GM11168 (cell line): ENCODE results near the gene IKZF2.
"Not testable (repeated sequence)": the region's sequence is repeated elsewhere in the genome, so short reads cannot be mapped to it uniquely, and the experiment has no call there.

Experiments
- in situ Hi-C: fragments of 300-500 bp; cut with MboI; formaldehyde crosslinking; loops from one replicate; pipeline ENCODE4 v1.12.0; 2022; ENCODE audit warnings: low sequenced_read_pairs; ENCODE audit not compliant: unreplicated experiment

Gene IKZF2

DNA sequence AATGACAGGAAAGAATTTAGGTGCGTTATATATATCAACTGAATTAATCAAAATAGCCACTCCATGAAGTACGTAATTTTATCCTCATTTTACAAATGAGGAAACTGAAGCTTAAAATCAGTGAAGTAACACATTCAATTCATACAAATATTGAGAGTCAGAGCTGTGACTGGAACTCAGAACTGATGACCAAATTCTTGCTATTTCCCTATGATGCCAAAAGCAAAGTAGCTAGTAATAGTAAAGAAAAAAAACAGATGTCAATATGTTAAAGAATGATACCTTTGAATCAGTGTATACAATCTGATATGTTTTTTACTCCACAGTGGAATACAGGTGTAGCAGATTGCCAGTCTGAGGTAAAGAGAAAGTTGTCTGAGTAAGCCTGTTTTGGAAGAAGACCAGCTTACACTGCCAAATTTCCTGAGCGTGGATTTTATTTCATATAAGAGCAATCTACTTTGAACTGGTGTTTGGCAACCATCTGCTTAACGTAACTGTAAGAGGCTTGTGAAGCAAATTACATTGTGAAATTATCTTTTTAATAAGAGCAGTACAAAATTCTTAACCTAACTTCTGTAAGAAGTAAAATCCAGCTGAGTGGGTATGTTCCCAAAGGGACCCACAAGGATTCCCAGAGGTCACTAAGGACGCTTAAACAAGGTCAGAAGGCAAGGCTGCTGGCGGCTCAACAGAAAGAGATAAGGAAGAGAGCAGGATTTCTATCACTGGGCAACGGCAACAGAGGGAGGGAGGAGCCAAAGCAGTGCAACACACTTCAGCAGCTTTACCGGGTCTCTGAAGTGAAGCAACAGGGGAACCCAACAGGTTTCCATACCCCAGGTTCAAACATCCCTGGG is 85.6 kb downstream of the IKZF2 start:
- in situ Hi-C loops: no loop called here

DNA sequence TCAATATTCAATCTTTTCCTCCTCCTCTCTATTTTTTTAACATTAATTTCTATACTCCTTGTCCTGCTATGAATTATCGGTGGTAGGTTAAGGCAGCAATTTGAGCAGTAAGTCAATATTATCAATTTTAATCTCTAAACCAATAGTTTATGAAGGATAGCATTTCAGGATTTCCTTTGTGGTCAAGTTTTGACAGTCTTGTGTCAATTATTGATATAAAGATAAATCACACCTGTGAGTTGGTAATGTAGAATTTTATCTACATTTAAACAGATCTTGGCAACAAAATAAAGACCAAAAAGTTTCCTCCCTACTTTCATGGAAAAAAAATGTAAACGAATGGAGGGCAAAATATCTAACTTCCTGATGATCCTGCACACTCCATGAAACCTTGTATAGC is 87.3 kb downstream of the IKZF2 start:
- in situ Hi-C loops: no loop called here

DNA sequence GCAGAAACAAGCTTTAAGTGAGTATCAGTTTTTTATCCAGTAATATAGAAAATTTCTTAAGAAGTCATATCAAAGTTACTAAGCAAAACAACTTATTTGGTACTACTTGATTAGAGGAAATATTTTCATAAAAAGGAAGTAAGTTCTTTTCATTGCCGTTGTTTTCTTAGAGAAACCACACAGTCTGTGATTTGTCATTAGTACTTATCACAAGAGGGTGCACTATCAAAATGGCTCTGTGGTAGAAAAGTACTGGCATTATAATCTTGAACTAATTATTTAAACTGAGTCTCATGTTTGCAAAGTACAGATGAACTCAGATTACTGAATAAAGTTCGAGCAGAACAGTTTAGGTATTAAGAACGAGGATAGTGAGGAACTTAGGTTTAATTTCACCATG is 93.4 kb downstream of the IKZF2 start:
- in situ Hi-C loops: no loop called here

DNA sequence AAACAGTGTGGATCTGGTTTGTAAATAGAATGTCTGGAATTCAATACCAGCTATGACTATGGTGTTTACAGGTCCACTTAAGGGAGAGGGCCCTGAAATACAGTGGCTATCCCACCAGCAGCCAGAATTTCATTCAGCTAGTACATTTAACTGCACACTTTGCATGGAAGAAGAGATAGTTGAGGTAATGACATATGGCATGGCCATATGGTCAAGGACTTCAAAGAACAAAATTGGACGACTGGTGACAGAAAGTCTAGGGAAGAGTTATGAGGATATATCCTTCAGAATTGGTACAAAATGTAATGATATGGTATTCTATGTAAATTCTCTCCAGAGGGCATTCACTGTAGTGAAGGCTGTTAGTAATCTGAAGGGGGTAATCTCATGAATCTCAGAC is 105.0 kb downstream of the IKZF2 start:
- in situ Hi-C loops: no loop called here

DNA sequence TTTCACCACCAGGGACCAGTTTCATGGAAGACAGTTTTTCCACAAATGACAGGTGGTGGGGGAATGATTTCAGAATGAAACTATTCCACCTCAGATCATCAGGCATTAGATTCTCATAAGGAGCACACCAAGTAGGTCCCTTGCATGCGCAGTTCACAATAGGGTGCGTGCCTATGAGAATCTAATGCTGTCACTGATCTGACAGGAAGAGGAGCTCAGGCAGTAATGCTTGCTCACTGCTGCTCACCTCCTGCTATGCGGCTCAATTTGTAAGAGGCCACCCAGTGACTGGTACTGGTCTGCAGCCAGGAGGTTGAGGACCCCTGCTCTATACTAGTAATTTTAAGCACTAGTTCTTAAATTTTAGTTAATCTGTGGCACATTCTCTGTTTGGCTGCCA is 107.8 kb downstream of the IKZF2 start:
- in situ Hi-C loops: no loop called here

DNA sequence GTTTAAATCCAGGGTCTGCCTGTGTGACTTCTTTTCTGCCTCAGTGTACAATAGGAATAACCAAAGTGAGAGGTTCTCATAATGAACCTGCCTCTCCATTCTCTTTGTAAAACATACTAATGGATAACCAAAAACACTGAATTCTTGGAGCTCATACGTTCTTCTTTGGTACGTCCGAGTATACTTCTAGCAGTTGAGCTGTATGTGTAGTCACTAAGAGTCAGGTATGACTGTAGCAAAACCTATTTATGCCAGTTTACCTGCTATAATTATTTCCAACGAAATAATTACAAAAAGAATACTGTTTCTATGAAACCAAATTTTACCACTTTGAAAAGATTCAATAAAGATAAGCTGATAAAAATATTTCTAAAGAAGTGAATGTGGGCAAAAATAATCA is 109.2 kb downstream of the IKZF2 start:
- in situ Hi-C loops: no loop called here

DNA sequence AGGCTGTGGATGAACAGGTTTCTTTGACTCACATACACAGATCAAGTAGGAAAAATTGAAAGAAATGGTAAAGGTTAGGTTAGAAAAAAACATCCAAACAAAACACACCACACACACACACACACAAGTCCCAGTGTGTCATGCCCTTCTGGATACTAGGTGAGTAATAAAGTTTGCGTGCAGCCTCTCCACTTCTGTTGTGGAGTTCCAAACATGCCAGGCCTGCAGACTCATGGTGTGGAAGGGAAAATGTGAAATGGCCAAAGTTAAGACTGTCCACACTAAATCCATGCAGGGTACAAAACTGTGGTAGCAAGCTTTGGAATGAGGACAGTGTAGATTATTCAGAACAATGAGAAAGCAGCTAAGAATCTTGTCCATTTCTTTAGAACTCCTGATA is 114.6 kb downstream of the IKZF2 start:
- in situ Hi-C loops: no loop called here

DNA sequence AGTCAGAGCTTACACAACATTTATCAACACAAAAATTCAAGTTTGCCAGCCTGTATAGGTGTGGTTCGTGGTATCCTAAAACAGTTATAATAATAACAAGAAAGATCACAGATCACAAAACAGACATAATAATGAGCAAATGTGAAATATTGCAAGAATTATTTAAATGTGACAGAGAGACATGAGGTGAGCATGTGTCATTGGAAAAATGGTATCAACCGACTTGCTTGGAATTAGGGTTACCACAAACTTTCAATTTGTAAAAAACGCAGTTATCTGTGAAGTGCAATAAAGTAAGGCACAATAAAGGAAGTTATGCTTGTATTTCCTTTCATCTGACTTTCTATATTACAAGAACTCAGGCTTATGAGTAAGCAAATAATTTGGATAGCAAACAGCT is 116.8 kb downstream of the IKZF2 start:
- in situ Hi-C loops: no loop called here

DNA sequence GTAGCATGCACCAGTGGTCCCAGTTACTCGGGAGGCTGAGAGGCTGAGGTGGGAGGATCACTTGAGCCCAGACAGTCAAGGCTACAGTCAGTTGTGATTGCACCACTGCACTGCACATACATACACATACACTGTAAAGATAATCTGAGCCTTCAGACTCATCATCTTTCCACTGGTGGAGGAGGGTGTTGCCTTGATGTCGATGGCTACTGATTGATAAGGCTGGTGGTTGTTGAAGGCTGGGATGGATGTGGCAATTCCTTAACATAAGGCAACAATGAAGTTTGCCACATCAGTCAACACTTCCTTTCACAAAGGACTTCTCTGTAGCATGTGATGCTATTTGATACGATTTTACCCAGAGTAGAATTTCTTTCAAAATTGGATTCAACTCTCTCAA is 118.8 kb downstream of the IKZF2 start:
- in situ Hi-C loops: no loop called here

DNA sequence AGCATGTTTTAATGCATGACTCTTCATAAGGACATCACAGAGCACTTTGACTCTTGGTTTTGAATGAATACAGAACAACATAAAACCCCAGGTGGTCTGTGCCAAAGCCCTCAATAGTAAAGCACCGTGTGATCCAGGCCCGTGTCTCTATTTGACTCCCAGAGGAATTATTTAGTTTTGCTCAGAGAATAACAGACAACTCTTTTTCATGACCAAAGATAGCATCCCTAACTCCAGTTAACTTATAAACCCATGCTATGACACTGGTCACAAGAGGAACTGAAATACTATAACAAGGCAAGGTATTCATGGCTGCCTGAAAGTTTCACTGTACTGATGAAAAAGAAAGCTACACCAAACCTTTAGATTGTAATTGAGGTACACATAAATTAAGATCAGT is 128.4 kb downstream of the IKZF2 start:
- in situ Hi-C loops: no loop called here

DNA sequence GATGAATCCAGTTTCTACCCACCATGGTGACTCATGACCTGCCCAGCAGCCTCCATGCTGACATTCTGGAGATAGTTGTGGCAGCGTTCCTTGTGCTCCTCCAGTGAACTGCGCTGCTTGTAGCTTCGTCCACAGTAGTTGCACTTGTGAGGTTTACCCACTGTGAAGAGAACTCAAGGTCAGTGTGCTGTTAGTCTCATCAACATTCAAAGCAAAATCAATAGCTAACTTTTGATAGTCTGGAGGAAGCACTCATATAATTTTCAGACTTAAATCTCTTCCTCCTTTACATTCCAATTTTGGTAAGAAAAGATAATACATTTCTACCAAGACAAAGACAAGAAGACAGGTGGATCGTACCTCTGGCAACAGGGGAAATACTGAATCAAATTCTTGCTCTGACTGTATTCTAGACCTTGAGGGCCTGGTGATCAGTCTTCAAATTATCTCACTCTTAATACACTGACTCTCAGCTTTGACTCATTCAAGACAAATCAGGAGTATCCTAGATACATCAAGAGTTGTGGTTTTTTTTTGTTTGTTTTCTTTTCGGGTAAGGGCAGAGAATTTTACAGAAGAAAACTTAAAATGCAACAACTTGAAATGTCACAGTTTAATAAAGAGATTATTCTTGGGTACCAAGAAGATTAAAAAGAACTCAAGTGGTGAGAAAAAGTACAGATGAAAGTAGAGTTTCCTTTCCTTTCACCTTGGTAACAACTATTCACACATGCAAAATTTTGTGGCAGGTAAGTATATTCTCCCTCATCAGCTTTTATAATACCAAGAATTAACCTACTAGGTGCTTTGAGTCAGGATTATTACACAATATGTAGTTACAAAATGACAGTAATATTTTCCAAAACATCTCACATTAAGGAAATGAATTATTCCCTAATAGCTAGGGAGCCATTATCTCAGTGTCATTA is 129.2 kb downstream of the IKZF2 start:
- in situ Hi-C loops: no loop called here

DNA sequence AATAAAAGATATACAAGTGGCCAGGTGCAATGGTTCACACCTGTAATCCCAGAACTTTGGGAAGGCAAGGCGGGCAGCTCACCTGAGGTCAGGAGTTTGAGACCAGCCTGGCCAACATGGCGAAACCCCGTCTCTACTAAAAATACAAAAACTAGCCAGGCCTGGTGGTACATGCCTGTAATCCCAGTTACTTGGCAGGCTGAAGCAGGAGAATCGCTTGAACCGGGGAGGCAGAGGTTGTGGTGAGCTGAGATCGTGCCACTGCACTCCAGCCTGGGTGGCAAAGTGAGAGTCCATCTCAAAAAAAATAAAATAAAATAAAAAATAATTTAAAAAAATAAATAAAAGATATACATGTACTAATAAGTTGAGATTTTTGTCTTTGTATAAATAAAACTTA is 130.5 kb downstream of the IKZF2 start:
- in situ Hi-C loops: not testable (repeated sequence)

DNA sequence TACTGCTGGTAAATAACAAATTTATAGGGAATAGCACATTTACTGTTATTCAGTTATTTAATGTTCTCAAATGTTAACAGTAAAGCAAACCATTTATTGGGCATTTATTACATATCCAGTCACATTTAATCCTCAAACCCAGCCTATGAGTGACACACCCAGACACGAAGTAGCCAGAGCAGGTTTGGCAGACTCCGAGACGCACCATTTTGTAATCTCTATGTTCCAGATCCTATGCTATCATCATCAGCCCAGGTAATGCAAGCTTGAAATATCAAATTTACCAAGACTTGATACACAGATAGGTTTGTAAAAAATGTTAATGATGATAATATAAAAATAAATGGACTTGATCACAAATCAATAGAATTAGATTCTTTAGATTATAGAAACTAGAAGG is 131.1 kb downstream of the IKZF2 start:
- in situ Hi-C loops: no loop called here

DNA sequence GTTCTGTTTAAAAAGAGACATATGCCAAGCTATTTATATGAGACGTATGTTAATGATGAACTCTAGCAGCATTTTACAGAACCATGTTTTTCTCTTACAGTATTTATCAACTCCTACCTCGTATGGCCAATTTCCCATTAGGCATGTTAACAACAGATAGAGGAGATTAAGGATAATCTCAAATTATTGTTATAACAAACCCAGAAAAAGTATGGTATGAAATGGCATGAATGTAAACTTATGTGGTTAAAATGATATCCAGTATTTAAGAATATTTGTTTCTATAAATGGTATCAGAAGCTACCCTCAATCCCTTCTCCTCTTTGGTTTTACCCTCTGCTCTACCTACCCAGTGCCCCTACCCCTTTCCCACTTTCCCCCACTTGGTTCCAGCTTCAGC is 132.0 kb downstream of the IKZF2 start:
- in situ Hi-C loops: no loop called here

DNA sequence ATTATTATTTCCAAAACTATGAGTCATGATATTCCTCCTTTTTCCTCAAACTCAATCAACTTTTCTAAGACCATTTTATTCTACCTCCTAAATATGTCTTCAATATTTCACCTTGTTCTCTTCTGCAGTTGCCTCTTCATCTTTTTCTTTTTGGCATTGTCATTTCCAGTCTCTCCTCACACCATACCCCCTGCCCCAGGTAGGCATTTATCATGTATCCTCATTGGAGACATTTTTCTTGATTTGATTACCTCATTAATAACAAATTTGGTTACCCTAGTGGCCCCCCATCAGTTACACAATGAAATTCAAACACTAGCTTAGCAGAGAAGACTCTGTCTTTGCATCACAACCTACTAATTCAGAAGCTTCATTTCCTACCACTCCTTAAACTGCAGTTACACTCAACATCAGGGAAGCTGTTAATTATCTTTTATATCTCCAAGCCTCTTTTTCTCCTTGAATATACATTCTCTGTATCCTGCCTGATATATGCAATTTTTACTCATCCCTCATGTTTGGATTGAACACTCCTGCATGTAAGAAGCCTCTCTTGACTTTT is 133.0 kb downstream of the IKZF2 start:
- in situ Hi-C loops: no loop called here

DNA sequence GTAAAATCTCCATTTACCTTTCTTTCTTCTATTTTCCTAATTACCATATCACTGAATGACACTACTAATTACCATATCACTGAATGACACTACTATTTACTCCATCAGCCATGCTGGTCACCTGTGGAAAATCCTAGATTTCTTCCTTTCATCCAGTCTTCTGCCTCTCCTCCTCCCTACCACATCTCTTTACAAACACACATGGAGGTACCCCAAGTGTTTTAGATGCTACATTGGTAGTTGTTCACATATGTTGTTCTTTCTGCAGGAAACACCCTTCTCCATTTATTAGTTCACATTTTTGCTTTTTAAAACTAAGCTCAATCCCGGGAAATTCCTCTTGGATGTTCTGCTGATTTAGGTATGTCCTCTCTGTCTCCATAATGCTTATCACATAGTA is 134.0 kb downstream of the IKZF2 start:
- in situ Hi-C loops: no loop called here

DNA sequence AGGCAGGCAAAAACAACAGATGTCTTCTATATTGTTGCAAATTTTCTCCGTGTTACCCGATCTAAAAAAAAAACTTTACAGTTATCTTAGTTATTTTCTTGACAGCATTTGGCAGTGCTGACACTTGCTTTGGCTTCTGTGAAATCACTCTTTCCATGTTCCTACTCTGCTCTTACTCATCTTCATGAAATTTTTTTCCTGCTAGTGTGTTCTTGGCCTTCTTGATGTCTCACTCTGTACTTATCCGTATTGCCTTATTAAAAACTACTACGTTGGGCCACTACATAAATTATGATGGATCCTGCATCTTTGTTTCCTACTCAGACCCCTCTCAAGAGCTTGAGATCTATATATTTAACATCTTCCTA is 134.4 kb downstream of the IKZF2 start:
- in situ Hi-C loops: no loop called here

DNA sequence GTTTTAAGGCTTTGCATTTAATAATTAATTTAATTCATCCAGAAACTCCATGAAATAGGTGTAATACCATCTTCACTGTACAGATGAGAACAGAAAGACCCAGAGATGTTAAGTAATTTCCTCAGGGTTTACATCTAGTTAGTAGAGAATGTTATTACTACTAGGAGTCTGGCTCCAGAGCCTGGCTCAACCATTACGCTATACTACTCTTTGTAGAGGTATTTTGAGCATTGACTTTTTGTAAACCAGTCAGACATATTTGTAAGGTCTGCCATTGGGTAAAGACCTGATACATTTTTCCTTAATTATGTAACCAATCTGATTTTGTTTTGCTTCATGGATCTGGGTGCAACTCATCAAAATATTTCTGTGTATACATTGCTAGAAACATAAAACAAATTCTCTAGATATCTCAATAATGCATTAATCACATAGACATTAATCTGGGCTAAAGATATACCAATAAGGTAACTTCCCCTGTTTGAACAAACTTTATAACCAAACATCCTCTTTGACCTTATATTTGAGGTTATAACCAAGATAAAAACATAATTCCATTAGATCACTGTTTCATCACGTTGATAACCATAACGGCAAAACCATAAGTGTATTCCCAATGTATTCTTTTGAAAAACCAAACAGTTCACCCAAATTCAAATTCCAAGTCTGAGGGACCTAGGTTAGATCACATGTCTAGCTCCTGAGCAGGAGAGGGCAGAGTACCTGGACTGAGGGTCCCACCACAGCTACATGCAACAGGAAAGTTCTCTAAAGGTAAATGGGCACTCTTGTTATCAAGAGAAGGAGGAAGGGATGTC is 135.0 kb downstream of the IKZF2 start:
- in situ Hi-C loops: no loop called here

DNA sequence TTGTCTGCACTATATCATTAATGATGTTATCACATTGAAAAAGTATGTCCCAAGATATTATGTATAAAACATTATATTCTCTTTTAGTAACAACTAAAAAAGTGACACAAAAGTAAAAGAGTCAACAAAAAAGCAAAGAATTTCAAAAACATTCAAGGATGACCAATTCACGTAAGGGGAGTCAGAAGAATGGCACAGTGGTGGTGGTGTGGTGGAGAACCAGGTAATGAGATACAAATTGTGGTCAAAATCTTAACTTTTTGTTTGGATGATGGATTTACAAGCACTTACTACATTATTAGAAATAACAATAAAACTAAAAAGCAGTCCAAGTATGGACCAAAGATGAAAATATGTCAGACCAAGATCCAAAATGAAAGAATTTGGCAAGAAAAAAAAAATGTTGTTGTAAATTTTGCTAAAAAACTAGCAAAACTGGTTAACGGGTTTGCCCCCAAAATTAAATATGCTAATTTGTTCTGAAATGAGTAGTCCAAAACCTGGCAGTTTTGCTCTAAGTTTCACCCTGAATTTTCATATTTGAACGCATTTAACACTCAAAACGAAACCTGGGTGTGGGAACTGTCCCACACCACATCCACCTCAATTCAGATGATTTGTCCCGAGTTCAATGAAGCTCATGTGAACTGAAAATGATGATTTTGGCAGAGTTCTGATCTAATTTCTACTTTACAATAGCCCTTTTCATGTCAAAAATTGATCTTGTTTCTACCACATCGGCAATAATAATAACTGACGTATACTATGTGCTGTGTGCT is 135.8 kb downstream of the IKZF2 start:
- in situ Hi-C loops: no loop called here

DNA sequence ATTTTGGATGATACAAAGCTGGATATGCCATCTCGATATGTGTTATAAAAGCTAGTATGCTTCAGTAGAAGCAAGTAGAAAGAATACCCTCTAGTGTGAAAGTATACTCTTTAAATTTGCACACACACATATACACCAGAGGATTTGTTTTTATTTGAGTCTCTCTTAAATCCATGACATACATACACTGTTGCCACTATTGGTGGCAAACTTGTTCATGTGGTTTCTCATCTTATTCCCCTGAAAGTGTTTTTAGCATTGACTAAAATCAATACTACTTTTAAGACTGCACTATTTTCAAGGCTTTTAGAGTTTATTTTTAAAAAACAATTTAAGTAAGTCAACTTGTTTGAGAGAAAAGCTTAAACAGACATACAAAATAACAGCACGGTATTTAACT is 137.4 kb downstream of the IKZF2 start:
- in situ Hi-C loops: no loop called here
